HG03571 (cell line): Measurements from ENCODE around the gene VPREB3.

Source experiments
- ATAC-seq: cut with Tn5 transposase; IDR thresholded peaks from one replicate; pipeline ENCODE4 v1.9.1; 2021; ENCODE audit not compliant: unreplicated experiment

The VPREB3 gene

GRCh38 chr22:23767673-23768548, 13.7 kb upstream of the VPREB3 start, which contains the start of gene CHCHD10:
Gene CHCHD10, minus strand, starts transcription at chr22:23767972. Its CDS starts 98 bp downstream, at chr22:23767874.
- no peak for ATAC-seq

- no peak for ATAC-seq
Measured at GRCh38 chr22:23767303-23767672, 13.1 kb upstream of the VPREB3 start.

- ATAC-seq: no peak
Measured at GRCh38 chr22:23764899-23765881, 11.0 kb upstream of the VPREB3 start.

- no peak for ATAC-seq
Measured at GRCh38 chr22:23763954-23764353, 9.7 kb upstream of the VPREB3 start.

GRCh38 chr22:23763579-23763945, 9.3 kb upstream of the VPREB3 start:
- ATAC-seq: no peak

GRCh38 chr22:23762842-23763578, 8.8 kb upstream of the VPREB3 start, which contains the start of gene C22orf15:
Gene C22orf15, plus strand, starts transcription at chr22:23762990. Its CDS starts 317 bp downstream, at chr22:23763307.
- ATAC-seq: no peak

GRCh38 chr22:23760056-23760455, 5.8 kb upstream of the VPREB3 start:
- ATAC-seq: no peak

GRCh38 chr22:23759566-23759965, 5.3 kb upstream of the VPREB3 start:
- no peak for ATAC-seq

- ATAC-seq: no peak
Measured at GRCh38 chr22:23756891-23757290, 2.7 kb upstream of the VPREB3 start.

- ATAC-seq: no peak
Measured at GRCh38 chr22:23755711-23756110, 1.5 kb upstream of the VPREB3 start.

GRCh38 chr22:23754980-23755636, 883 bp upstream of the VPREB3 start:
- no peak for ATAC-seq

- ATAC-seq: no peak
Measured at GRCh38 chr22:23753385-23753784, 840 bp downstream of the VPREB3 start.

GRCh38 chr22:23752750-23753149, 1.5 kb downstream of the VPREB3 start:
- ATAC-seq: no peak

- ATAC-seq: no peak
Measured at GRCh38 chr22:23752090-23752691, 2.0 kb downstream of the VPREB3 start.

GRCh38 chr22:23751441-23751996, 2.7 kb downstream of the VPREB3 start:
- peak; percentile 12 for ATAC-seq

GRCh38 chr22:23750714-23751440, 3.3 kb downstream of the VPREB3 start, which contains the start of gene ZNF70:
Gene ZNF70, minus strand, starts transcription at chr22:23751112. Its CDS starts 5,972 bp downstream, at chr22:23745140.
- peak; percentile 63 for ATAC-seq

- ATAC-seq: no peak
Measured at GRCh38 chr22:23750367-23750713, 3.9 kb downstream of the VPREB3 start.

GRCh38 chr22:23749841-23750301, 4.4 kb downstream of the VPREB3 start:
- no peak for ATAC-seq

- ATAC-seq: no peak
Measured at GRCh38 chr22:23745791-23746190, 8.4 kb downstream of the VPREB3 start.
